ENCODE results near the gene SCN5A.

The SCN5A gene

GRCh38 chr3:38536671-38537070 is 112.8 kb downstream of the SCN5A start:
- H3K27me3 ChIP-seq (replicated peaks; ENCODE audit: insufficient read depth, low read length): no peaks in the 10 kb centered on the region
- no peaks in the 10 kb centered on the region for H3K9me3 ChIP-seq (replicated peaks; ENCODE audit: insufficient read depth, low read length)
- no peak overlapping the region for H3K27ac ChIP-seq (ENCODE audit: low read length)
- no peak for TF ChIP-seq EZH2phosphoT487 (IDR thresholded peaks at IDR 0.05; ENCODE audit: low read length)
- TF ChIP-seq EZH2 (optimal IDR thresholded peaks at IDR 0.05; ENCODE audit: low read depth, low read length): no peak
- TF ChIP-seq, protein P1, sequence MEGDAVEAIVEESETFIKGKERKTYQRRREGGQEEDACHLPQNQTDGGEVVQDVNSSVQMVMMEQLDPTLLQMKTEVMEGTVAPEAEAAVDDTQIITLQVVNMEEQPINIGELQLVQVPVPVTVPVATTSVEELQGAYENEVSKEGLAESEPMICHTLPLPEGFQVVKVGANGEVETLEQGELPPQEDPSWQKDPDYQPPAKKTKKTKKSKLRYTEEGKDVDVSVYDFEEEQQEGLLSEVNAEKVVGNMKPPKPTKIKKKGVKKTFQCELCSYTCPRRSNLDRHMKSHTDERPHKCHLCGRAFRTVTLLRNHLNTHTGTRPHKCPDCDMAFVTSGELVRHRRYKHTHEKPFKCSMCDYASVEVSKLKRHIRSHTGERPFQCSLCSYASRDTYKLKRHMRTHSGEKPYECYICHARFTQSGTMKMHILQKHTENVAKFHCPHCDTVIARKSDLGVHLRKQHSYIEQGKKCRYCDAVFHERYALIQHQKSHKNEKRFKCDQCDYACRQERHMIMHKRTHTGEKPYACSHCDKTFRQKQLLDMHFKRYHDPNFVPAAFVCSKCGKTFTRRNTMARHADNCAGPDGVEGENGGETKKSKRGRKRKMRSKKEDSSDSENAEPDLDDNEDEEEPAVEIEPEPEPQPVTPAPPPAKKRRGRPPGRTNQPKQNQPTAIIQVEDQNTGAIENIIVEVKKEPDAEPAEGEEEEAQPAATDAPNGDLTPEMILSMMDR (IDR thresholded peaks at IDR 0.05; ENCODE audit: low read length): no peak
- H3K36me3 ChIP-seq (replicated peaks; ENCODE audit: insufficient read depth, low read length): no peaks in the 10 kb centered on the region
- H4K20me1 ChIP-seq (ENCODE audit: insufficient read depth, low read length): no peaks in the 10 kb centered on the region
- no peaks in the 10 kb centered on the region for H3F3A ChIP-seq (ENCODE audit: insufficient read depth, low read length)
- H3K4me3 ChIP-seq (ENCODE audit: low read length): no peak overlapping the region
- H3K9me2 ChIP-seq (replicated peaks; ENCODE audit: insufficient read depth, low read length): no peaks in the 10 kb centered on the region
- H3K4me1 ChIP-seq (ENCODE audit: low read length): no peaks in the 10 kb centered on the region
- no peak for DNase-seq
- H3K79me2 ChIP-seq (ENCODE audit: low read length): no peaks in the 10 kb centered on the region
- H3K9ac ChIP-seq (ENCODE audit: low read length): no peak overlapping the region
- H3K4me2 ChIP-seq (ENCODE audit: low read depth, low read length): no peak overlapping the region
- no peak overlapping the region for H2AFZ ChIP-seq (ENCODE audit: low read length)

GRCh38 chr3:38534604-38535003 is 114.9 kb downstream of the SCN5A start:
- no peaks in the 10 kb centered on the region for H4K20me1 ChIP-seq (ENCODE audit: insufficient read depth, low read length)
- H3K79me2 ChIP-seq (ENCODE audit: low read length): no peaks in the 10 kb centered on the region
- no peak overlapping the region for H3K4me2 ChIP-seq (ENCODE audit: low read depth, low read length)
- no peak overlapping the region for H3K27ac ChIP-seq (ENCODE audit: low read length)
- no peak for DNase-seq
- TF ChIP-seq, protein P1 (IDR thresholded peaks at IDR 0.05; ENCODE audit: low read length): no peak
- TF ChIP-seq EZH2phosphoT487 (IDR thresholded peaks at IDR 0.05; ENCODE audit: low read length): no peak
- TF ChIP-seq EZH2 (optimal IDR thresholded peaks at IDR 0.05; ENCODE audit: low read depth, low read length): no peak
- no peaks in the 10 kb centered on the region for H3K9me2 ChIP-seq (replicated peaks; ENCODE audit: insufficient read depth, low read length)
- H2AFZ ChIP-seq (ENCODE audit: low read length): no peak overlapping the region
- no peak overlapping the region for H3K4me3 ChIP-seq (ENCODE audit: low read length)
- no peaks in the 10 kb centered on the region for H3K4me1 ChIP-seq (ENCODE audit: low read length)
- no peaks in the 10 kb centered on the region for H3K27me3 ChIP-seq (replicated peaks; ENCODE audit: insufficient read depth, low read length)
- no peaks in the 10 kb centered on the region for H3K36me3 ChIP-seq (replicated peaks; ENCODE audit: insufficient read depth, low read length)
- no peak overlapping the region for H3K9ac ChIP-seq (ENCODE audit: low read length)
- H3K9me3 ChIP-seq (replicated peaks; ENCODE audit: insufficient read depth, low read length): no peaks in the 10 kb centered on the region
- no peaks in the 10 kb centered on the region for H3F3A ChIP-seq (ENCODE audit: insufficient read depth, low read length)

DNA sequence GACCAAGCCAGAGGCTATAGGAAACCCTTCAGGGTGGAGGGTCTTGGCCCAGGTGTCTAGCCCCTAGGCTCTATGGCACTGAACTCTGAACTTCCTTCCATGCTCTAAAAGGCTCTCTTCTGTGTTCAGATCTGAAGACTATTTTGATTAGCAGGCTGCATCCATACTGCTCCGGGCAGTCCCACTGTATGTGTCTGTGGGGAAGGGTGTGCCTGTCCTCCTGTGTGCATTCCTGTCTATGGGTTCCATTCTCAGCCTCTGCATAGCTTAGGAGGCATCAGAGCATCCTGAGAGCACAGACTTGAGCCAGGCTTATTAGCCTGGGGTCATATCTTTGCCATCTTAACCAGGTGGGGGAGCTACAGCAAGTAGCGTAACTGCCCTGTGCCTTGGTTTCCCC is 115.3 kb downstream of the SCN5A start:
- H3K9ac ChIP-seq (ENCODE audit: low read length): no peak overlapping the region
- H3K4me1 ChIP-seq (ENCODE audit: low read length): no peaks in the 10 kb centered on the region
- no peak for DNase-seq
- H3K79me2 ChIP-seq (ENCODE audit: low read length): no peaks in the 10 kb centered on the region
- H3K27me3 ChIP-seq (replicated peaks; ENCODE audit: insufficient read depth, low read length): no peaks in the 10 kb centered on the region
- H3K9me2 ChIP-seq (replicated peaks; ENCODE audit: insufficient read depth, low read length): no peaks in the 10 kb centered on the region
- TF ChIP-seq, protein P1 (IDR thresholded peaks at IDR 0.05; ENCODE audit: low read length): no peak
- TF ChIP-seq EZH2phosphoT487 (IDR thresholded peaks at IDR 0.05; ENCODE audit: low read length) (no peak), EZH2 (optimal IDR thresholded peaks at IDR 0.05; ENCODE audit: low read depth, low read length) (no peak)
- H3K4me2 ChIP-seq (ENCODE audit: low read depth, low read length): no peak overlapping the region
- no peaks in the 10 kb centered on the region for H3K36me3 ChIP-seq (replicated peaks; ENCODE audit: insufficient read depth, low read length)
- H3K9me3 ChIP-seq (replicated peaks; ENCODE audit: insufficient read depth, low read length): no peaks in the 10 kb centered on the region
- no peaks in the 10 kb centered on the region for H4K20me1 ChIP-seq (ENCODE audit: insufficient read depth, low read length)
- H3F3A ChIP-seq (ENCODE audit: insufficient read depth, low read length): no peaks in the 10 kb centered on the region
- H3K4me3 ChIP-seq (ENCODE audit: low read length): no peak overlapping the region
- H2AFZ ChIP-seq (ENCODE audit: low read length): no peak overlapping the region
- H3K27ac ChIP-seq (ENCODE audit: low read length): no peak overlapping the region

Data from MM.1S (cell line).